HG02642 (cell line): ENCODE data around the gene ZBED4.

Source experiments
- ATAC-seq: cut with Tn5 transposase; IDR thresholded peaks from one replicate; pipeline ENCODE4 v1.9.1; 2021; ENCODE audit warnings: mild to moderate bottlenecking; ENCODE audit not compliant: unreplicated experiment, poor library complexity

The ZBED4 gene

GRCh38 chr22:49877642-49878041 is 24.0 kb downstream of the ZBED4 start:
- ATAC-seq, result no peak

GRCh38 chr22:49878206-49878605 is 24.6 kb downstream of the ZBED4 start:
- no peak for ATAC-seq

GRCh38 chr22:49879871-49880270 is 26.2 kb downstream of the ZBED4 start:
- ATAC-seq, result no peak

GRCh38 chr22:49880281-49880680 is 26.6 kb downstream of the ZBED4 start:
- ATAC-seq, result no peak

GRCh38 chr22:49881856-49882255 is 28.2 kb downstream of the ZBED4 start:
- no peak for ATAC-seq

GRCh38 chr22:49882519-49883293 is 29.1 kb downstream of the ZBED4 start:
- ATAC-seq, result no peak

GRCh38 chr22:49883294-49883640 is 29.6 kb downstream of the ZBED4 start:
- ATAC-seq, result no peak

- no peak for ATAC-seq
Measured at GRCh38 chr22:49884075-49884474, 30.4 kb downstream of the ZBED4 start.

- no peak for ATAC-seq
Measured at GRCh38 chr22:49884503-49885260, 31.0 kb downstream of the ZBED4 start.

GRCh38 chr22:49885281-49885680 is 31.6 kb downstream of the ZBED4 start:
- no peak for ATAC-seq

GRCh38 chr22:49885881-49886280 is 32.2 kb downstream of the ZBED4 start:
- ATAC-seq, result no peak

GRCh38 chr22:49886346-49887063 is 32.9 kb downstream of the ZBED4 start:
- no peak for ATAC-seq

GRCh38 chr22:49887064-49887451 is 33.4 kb downstream of the ZBED4 start:
- no peak for ATAC-seq

GRCh38 chr22:49887702-49888101 is 34.1 kb downstream of the ZBED4 start:
- no peak for ATAC-seq

GRCh38 chr22:49889071-49889470 is 35.4 kb downstream of the ZBED4 start:
- no peak for ATAC-seq

GRCh38 chr22:49892226-49892899 is 38.7 kb downstream of the ZBED4 start:
- ATAC-seq, result no peak

- ATAC-seq, result no peak
Measured at GRCh38 chr22:49893025-49893424, 39.4 kb downstream of the ZBED4 start.

GRCh38 chr22:49894322-49895054 is 40.8 kb downstream of the ZBED4 start:
- no peak for ATAC-seq

GRCh38 chr22:49896201-49896600 is 42.6 kb downstream of the ZBED4 start:
- no peak for ATAC-seq
